ENCODE measurements around the gene DNM2.

DNA sequence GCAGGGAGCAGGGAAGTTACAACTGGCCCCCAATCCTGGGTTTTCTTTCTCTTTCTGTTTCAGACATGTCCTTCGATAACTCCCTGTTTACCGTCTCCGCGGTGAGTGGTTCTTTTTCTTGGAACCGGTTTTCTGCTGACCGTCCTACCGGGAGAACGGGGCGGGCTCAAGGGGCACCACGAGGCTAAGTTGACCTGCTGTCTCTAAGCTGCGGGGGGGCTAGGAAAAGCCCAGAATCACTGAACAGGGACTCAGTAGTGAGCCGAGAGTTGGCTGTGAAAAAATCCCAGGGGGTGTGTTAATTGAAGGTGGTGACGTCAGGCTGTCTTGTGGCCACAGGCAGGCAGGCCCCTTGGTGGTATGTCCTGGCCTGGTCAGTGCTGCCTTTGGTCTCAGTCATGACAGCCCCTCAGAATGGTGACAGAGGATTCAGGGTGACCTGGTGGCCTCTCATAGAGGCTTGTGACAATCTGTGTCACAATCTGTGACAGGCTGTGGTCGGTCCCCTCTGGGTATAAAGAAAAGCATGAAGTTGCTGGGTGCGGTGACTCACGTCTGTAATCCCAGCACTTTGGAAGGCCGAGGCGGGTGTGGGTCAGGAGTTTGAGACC, 145.3 kb downstream of the DNM2 start:
- no peak for TF ChIP-seq CTCF (conservative IDR thresholded peaks at IDR 0.05 in 1 of 2, IDR thresholded peaks at IDR 0.05 in 1 of 2; ENCODE audit: low read depth in 1 of 2, low read length in 2 of 2)
- no peak for TF ChIP-seq EZH2 (IDR thresholded peaks at IDR 0.05; ENCODE audit: low read length, missing control alignments)

Data from fibroblast of lung (primary cell).